SK-N-SH (cell line): ENCODE results near the gene ACSS1. TPM values are rescaled to one million over a fixed set of nuclear protein-coding genes. Genes with fewer than 3 reads are reported as not detected.

Experiments
- CTCF ChIA-PET: fragments of 300-600, 350-600 bp; formaldehyde crosslinking; extraction: SDS; loops from one replicate; lab custom pipeline; 2021; lab: Yijun Ruan, JAX
- POLR2A ChIA-PET: fragments of 350-600 bp; sonication (Branson Sonifier 250); formaldehyde crosslinking; extraction: SDS; loops from one replicate; lab custom pipeline; 2020; ENCODE audit warnings: antibody characterized with exemption, inconsistent platforms; lab: Yijun Ruan, JAX
- DNase-seq: peaks from one replicate; pipeline ENCODE4 v3.0.0; 2012
- H2AFZ ChIP-seq: fragments of 200-600 bp; sonication (generic); 2 replicates; pipeline ENCODE4 v1.8.1; 2016; ENCODE audit warnings: antibody characterized with exemption, mild to moderate bottlenecking, low read depth
- H3F3A ChIP-seq: fragments of 200-600 bp; sonication (generic); replicated peaks from 2 replicates; pipeline ENCODE3; 2016; ENCODE audit warnings: antibody characterized with exemption, mild to moderate bottlenecking; ENCODE audit not compliant: insufficient read depth
- H3K27ac ChIP-seq, 2 experiments: fragments of 200-500 bp in 1 of 2; fragments of 200-600 bp in 1 of 2; sonication (Bioruptor generic) in 1 of 2; sonication (generic), shearing (Covaris generic) in 1 of 2; 2 replicates each; pipeline versions ENCODE4 v1.5.1 to v1.6.1; 2014 to 2016; ENCODE audit warnings: low read depth in 2 of 2, inconsistent platforms in 1 of 2, low read length in 1 of 2, mild to moderate bottlenecking in 1 of 2, mixed read lengths in 1 of 2
- H3K27me3 ChIP-seq: fragments of 200-600 bp; sonication (generic), shearing (Covaris generic); 2 replicates; pipeline ENCODE4 v1.6.1; 2016; ENCODE audit warnings: mixed run types; ENCODE audit not compliant: insufficient read depth
- H3K36me3 ChIP-seq, 2 experiments: fragments of 200-500 bp in 1 of 2; fragments of 200-600 bp in 1 of 2; sonication (Bioruptor generic) in 1 of 2; sonication (generic) in 1 of 2; replicated peaks in 1 of 2; 2 replicates each; pipeline versions ENCODE3 to v1.5.1; 2014 to 2016; ENCODE audit warnings: low read length in 1 of 2, mild to moderate bottlenecking in 1 of 2; ENCODE audit not compliant: insufficient read depth in 2 of 2, control insufficient read depth in 1 of 2
- H3K4me1 ChIP-seq, 2 experiments: fragments of 200-500 bp in 1 of 2; fragments of 200-600 bp in 1 of 2; sonication (Bioruptor generic) in 1 of 2; sonication (generic), shearing (Covaris generic) in 1 of 2; 2 replicates each; pipeline versions ENCODE4 v1.5.1 to v1.6.1; 2014 to 2016; ENCODE audit warnings: low read depth in 1 of 2, low read length in 1 of 2, mixed run types in 1 of 2; ENCODE audit not compliant: insufficient read depth in 2 of 2, control insufficient read depth in 1 of 2
- H3K4me2 ChIP-seq: fragments of 200-600 bp; sonication (generic), shearing (Covaris generic); 2 replicates; pipeline ENCODE4 v1.6.1; 2017; ENCODE audit warnings: mixed run types
- H3K4me3 ChIP-seq, 2 experiments: fragments of 200-500 bp in 1 of 2; fragments of 200-600 bp in 1 of 2; sonication (Bioruptor generic) in 1 of 2; sonication (generic), shearing (Covaris generic) in 1 of 2; 2 replicates each; pipeline versions ENCODE4 v1.5.1 to v1.8.1; 2014 to 2016; ENCODE audit warnings: low read depth in 2 of 2, inconsistent platforms in 1 of 2, low read length in 1 of 2, mild to moderate bottlenecking in 1 of 2, mixed read lengths in 1 of 2, moderate library complexity in 1 of 2
- H3K79me2 ChIP-seq: fragments of 200-600 bp; sonication (generic); 2 replicates; pipeline ENCODE4 v1.8.1; 2017; ENCODE audit warnings: mild to moderate bottlenecking; ENCODE audit not compliant: insufficient read depth
- H3K9ac ChIP-seq: fragments of 200-600 bp; sonication (generic); 2 replicates; pipeline ENCODE4 v1.6.1; 2017; ENCODE audit warnings: mixed run types
- H3K9me2 ChIP-seq: fragments of 200-600 bp; sonication (generic); 2 replicates; pipeline ENCODE4 v1.6.1; 2017; ENCODE audit warnings: mixed run types
- H3K9me3 ChIP-seq: fragments of 200-600 bp; sonication (generic); 2 replicates; pipeline ENCODE4 v1.6.1; 2017; ENCODE audit warnings: mixed run types, mild to moderate bottlenecking, moderate library complexity
- H4K20me1 ChIP-seq: fragments of 200-600 bp; sonication (generic); 2 replicates; pipeline ENCODE4 v1.6.1; 2017; ENCODE audit warnings: mild to moderate bottlenecking, mixed run types; ENCODE audit not compliant: insufficient read depth
- CTCF ChIP-seq: fragments of 200-600 bp; sonication (generic); IDR thresholded peaks from 2 replicates; pipeline ENCODE4 v1.6.1; 2017; ENCODE audit warnings: antibody characterized with exemption, mild to moderate bottlenecking, moderate library complexity
- FOXJ3 ChIP-seq: sonication (generic); formaldehyde crosslinking; IDR thresholded peaks from 2 replicates; pipeline ENCODE4 v1.5.1; 2020; ENCODE audit warnings: mild to moderate bottlenecking, missing genetic modification reagents
- FOXM1 ChIP-seq: IDR thresholded peaks from 2 replicates; pipeline ENCODE4 v1.4.0; 2012; ENCODE audit warnings: low read depth, mild to moderate bottlenecking
- GATA2 ChIP-seq: sonication (generic); formaldehyde crosslinking; IDR thresholded peaks from 2 replicates; pipeline ENCODE4 v1.5.0; 2020; ENCODE audit warnings: mild to moderate bottlenecking, missing genetic modification reagents
- IRF3 ChIP-seq: fragments of 150-350 bp; IDR thresholded peaks from 2 replicates; pipeline ENCODE4 v1.6.1; 2016; ENCODE audit warnings: mild to moderate bottlenecking, low read depth, low read length
- JUND ChIP-seq: IDR thresholded peaks from 2 replicates; pipeline ENCODE4 v1.4.0; 2012
- MAX ChIP-seq: IDR thresholded peaks from 2 replicates; pipeline ENCODE4 v1.4.0; 2012; ENCODE audit warnings: low read depth
- MXI1 ChIP-seq: IDR thresholded peaks from 2 replicates; pipeline ENCODE4 v1.6.1; 2012; ENCODE audit warnings: mild to moderate bottlenecking, low read depth, low read length, improper control_type of control experiment
- NFIC ChIP-seq: IDR thresholded peaks from 2 replicates; pipeline ENCODE4 v1.4.0; 2012; ENCODE audit warnings: borderline replicate concordance
- NRF1 ChIP-seq: IDR thresholded peaks from 2 replicates; pipeline ENCODE4 v1.6.1; 2012; ENCODE audit warnings: low read depth, mild to moderate bottlenecking, low read length
- PBX3 ChIP-seq: IDR thresholded peaks from 2 replicates; pipeline ENCODE4; 2012
- POLR2AphosphoS5 ChIP-seq: IDR thresholded peaks from 2 replicates; pipeline ENCODE4 v1.6.1; 2012; ENCODE audit warnings: low read depth, low read length
- RCOR1 ChIP-seq: fragments of 150-350 bp; IDR thresholded peaks from 2 replicates; pipeline ENCODE4 v1.6.1; 2017; ENCODE audit warnings: antibody characterized with exemption, low read length
- REST ChIP-seq: IDR thresholded peaks from 2 replicates; pipeline ENCODE4 v1.6.1; 2012; ENCODE audit warnings: mild to moderate bottlenecking, low read depth, low read length, moderate library complexity
- RFX5 ChIP-seq: IDR thresholded peaks from 2 replicates; pipeline ENCODE4 v1.6.1; 2012; ENCODE audit warnings: mild to moderate bottlenecking, improper control_type of control experiment, low read length
- TAF1 ChIP-seq: IDR thresholded peaks from 2 replicates; pipeline ENCODE4 v1.6.1; 2012; ENCODE audit warnings: low read depth, mild to moderate bottlenecking, low read length, moderate library complexity, borderline replicate concordance
- TCF12 ChIP-seq: IDR thresholded peaks from 2 replicates; pipeline ENCODE4 v1.4.0; 2012
- USF1 ChIP-seq: IDR thresholded peaks from 2 replicates; pipeline ENCODE4 v1.4.0; 2012; ENCODE audit warnings: low read depth, borderline replicate concordance
- YY1 ChIP-seq: IDR thresholded peaks from 2 replicates; pipeline ENCODE4 v1.4.0; 2012; ENCODE audit warnings: low read depth, mild to moderate bottlenecking
- ZBTB33 ChIP-seq: IDR thresholded peaks from 2 replicates; pipeline ENCODE4 v1.4.0; 2012; ENCODE audit warnings: low read depth, borderline replicate concordance
- WGBS: methylation state at CpG from one replicate; pipeline ENCODE4 v1.1.6; 2017; ENCODE audit warnings: low lambda C conversion rate; 5-methylcytosine and 5-hydroxymethylcytosine counted together
- polyA plus RNA-seq, 3 experiments: library from polyadenylated mRNA; depleted of rRNA; stranded (reverse); fragments of >200 nt; gene quantifications; 2 replicates each; pipeline ENCODE4 v1.2.3, GENCODE V29; 2012

ACSS1 gene
- polyA plus RNA-seq, 1 of the 3 experiments (the other 2 are of a cell fraction): 2.0 TPM

GRCh38 chr20:25005661-25006060 is 52.3 kb downstream of the ACSS1 start:
- WGBS: 88% methylated on average over 8 of the region's 8 CpGs
- H3K79me2 ChIP-seq: no peaks in the 10 kb centered on the region
- DNase-seq: no peak
- H3K4me3 ChIP-seq: no peak overlapping the region
- no peaks in the 10 kb centered on the region for H3K4me1 ChIP-seq
- H4K20me1 ChIP-seq: no peaks in the 10 kb centered on the region
- H3K4me2 ChIP-seq: no peak overlapping the region
- H3K27me3 ChIP-seq: no peaks in the 10 kb centered on the region
- TF ChIP-seq REST (no peak), MXI1 (no peak), RFX5 (no peak), YY1 (no peak), TAF1 (no peak), FOXM1 (no peak), CTCF (no peak), PBX3 (no peak), FOXJ3 (CRISPR knock-in tag) (no peak), RCOR1 (no peak), JUND (no peak), GATA2 (CRISPR knock-in tag) (no peak), MAX (no peak), NRF1 (no peak), POLR2AphosphoS5 (no peak), NFIC (no peak), TCF12 (no peak), IRF3 (no peak), ZBTB33 (no peak), USF1 (no peak)
- no peaks in the 10 kb centered on the region for H3F3A ChIP-seq
- H2AFZ ChIP-seq: no peak overlapping the region
- no peaks in the 10 kb centered on the region for H3K36me3 ChIP-seq
- no peak overlapping the region for H3K9ac ChIP-seq
- POLR2A ChIA-PET: no interaction called here
- CTCF ChIA-PET: interaction anchor here (2.5 kb wide), 1 partner anchor 59 kb away, joined by 6 read pairs; no protein-coding TSS in a partner anchor
- no peaks in the 10 kb centered on the region for H3K9me3 ChIP-seq
- H3K9me2 ChIP-seq: no peaks in the 10 kb centered on the region
- H3K27ac ChIP-seq: no peak overlapping the region
